HG03457 (cell line): ENCODE measurements around the gene ADRB2.

Experiments
- ATAC-seq: cut with Tn5 transposase; IDR thresholded peaks from one replicate; pipeline ENCODE4 v1.9.1; 2021; ENCODE audit warnings: moderate number of reproducible peaks; ENCODE audit not compliant: unreplicated experiment

Gene ADRB2

GRCh38 chr5:148830211-148830610 lies 3.8 kb downstream of the ADRB2 start:
- no peak for ATAC-seq

DNA sequence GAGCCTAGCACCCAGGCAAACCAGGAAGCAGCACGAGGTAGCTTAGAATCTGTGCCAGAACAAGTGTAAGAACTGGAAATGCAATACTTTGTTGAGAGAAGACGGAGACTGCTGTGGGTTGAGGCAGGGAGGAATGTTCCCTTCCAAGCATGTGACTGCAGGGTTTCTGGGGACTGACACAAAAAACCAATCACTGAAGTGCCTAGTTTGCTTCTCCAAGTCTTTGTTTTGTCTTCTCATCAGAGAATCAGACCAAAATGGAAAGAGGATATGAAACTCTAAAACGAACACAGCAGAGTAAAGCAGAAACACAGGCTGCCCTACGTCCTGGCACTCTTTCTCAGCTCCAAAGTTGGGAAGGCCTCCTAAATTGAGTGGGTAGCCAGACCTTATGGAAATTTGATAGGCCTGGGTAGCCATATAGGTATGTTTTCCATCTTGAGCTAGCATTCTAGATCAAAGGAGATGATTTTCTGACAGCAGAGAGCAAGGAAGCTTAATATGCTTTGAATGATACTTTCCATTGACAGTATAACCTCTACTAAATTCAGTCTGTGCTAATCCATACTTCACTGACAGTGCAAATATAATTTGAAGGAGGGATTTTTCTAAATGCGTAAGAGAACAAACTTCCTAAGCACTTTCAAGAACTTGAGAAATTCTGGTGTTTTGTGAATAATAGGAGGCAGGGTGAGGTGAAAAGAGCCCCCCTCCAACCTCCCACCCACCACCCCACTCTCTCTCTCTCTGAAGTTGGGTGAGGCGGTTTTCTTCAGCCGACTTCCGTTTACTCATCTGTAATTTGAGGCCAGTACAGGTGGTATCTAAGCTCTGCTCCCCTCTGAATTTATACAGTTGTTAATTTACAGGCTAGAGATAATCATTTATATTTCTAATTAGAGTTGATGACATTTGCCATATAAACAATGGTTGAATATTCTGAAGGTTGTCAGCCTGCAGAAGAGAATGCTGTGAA lies 5.5 kb downstream of the ADRB2 start:
- ATAC-seq, result peak; percentile 71

DNA sequence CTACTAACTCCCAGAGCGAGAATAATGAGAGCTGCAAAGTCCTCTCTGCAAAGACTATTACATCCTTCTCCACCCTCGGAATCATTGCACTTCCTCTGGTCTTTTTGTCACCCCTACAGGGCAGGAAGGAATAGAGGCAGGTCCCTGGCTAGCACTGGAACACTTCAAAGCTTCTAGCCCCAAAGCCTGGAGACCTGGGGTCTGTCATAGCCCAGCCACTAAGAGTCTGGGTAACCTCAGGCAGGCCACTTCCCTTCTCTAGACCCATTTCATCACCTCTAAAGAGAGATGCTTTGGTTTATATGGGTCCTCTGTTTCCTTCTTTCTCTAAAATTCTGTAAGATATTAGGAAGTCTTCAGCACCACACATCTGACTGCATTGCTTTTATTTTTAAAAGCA lies 6.7 kb downstream of the ADRB2 start:
- ATAC-seq, result no peak

DNA sequence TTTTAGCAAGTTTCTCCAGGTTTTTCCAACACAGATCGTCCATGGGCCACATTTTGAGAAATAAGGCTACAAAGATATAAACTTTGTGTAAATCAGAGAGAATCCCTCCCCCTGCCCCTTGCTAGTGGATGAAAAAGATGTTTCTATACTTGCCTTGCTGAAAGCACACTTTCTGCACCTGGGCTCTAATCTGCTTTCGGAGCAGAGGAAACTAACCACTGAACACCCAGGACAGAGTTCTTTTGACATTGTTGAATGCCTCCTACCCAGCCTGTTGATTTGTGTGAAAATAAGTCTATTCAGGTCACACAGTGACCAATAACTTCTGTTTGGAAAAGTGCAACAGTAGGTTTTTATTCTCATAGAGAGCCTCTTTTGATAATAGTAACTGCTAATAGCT lies 7.5 kb downstream of the ADRB2 start:
- ATAC-seq, result no peak

DNA sequence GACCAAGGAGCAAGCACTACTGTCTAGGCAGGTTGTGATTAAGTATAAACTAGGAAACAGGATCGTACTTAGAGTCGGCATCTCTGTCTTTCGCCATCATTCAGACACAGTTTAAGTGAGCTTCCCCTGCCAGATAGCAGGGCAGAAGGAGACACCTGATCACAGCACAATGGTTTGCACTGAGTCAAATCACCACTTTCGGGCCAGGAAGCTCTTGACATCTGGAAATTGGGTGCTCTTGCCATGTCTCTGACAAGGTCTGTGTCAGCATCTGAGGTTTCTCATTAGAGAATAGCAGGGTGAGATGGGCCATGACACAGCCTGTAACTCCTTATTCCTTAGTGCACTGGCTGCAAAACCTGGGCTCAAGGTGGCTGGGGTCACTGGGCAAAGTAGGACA lies 8.3 kb downstream of the ADRB2 start:
- no peak for ATAC-seq

GRCh38 chr5:148836272-148837250 lies 10.2 kb downstream of the ADRB2 start:
- no peak for ATAC-seq

GRCh38 chr5:148837383-148837782 lies 11.0 kb downstream of the ADRB2 start:
- ATAC-seq, result no peak

DNA sequence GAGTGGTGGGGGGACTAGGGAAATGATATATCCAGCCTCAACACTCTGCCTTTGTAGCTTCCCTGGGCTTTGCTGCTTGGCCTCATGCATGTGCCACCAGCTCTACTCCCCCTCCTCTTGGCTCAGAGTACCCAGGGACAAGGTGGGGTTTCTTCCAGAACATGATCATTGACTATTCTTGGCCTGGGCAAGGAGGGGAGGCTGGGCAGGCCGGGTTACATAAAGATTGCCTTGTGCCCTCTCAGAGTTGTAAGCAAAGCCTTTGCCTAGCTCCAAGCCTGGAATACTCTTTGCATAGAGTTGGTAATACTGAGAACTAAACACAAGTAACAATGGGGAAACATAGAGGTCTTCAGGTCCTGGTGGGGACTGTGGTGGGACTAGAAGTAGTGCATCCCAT lies 11.9 kb downstream of the ADRB2 start:
- no peak for ATAC-seq

DNA sequence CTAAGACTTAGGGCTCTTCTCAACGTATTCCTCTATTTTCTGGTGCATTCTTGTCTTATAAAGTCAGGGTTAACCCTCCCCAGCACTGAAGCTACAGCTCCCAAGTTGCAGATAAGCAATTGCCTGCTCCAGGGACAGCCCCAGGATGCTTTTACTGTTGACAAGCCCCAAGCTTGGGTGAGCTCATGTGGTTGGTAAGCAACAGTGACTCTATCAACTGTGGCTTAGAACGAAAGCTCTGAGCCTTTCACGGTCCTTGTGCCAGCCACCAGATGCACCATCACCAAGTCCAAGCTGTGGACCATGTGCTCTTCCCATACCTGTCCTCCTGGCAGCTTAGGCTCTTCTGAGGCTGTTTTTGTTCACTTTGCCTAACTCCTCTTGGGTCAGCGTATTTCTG lies 13.5 kb downstream of the ADRB2 start:
- ATAC-seq, result no peak

DNA sequence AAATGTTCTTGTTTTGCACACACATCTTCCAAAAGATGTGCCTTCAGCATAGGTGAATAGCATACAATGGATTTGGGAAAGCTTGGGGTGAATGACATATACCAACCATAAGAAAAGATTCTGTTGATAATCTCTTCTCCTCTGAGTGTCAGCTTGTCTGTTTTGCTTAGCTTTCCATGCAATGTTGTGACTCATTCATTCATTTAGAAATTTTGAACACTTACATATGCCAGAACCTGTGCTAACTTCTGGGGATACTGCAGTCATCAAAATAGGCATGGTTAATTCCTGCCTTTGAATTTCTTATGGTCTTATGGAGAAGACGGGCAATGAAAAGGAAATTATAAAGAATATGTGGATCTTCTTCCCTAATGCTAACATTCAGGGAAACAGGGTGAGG lies 14.1 kb downstream of the ADRB2 start:
- no peak for ATAC-seq

DNA sequence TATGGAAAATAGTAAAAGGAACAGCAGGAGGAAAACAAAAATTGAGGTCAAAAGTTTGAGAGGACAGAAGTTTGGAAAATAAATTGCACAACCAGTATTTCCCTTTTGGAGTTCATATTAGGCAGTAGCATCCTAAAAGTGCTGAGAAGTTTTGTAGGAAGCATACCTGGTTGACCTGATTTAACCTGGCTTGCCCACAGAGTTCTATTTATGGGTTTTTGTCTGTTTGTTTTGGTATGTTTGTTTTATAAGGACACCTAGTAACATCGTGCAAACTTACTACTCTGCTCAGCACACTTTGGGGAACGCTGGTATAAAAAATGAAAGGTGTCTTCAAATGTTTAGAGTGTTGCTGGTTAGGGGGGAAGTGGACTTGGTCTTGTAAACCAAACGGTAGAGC lies 15.1 kb downstream of the ADRB2 start:
- ATAC-seq, result no peak

DNA sequence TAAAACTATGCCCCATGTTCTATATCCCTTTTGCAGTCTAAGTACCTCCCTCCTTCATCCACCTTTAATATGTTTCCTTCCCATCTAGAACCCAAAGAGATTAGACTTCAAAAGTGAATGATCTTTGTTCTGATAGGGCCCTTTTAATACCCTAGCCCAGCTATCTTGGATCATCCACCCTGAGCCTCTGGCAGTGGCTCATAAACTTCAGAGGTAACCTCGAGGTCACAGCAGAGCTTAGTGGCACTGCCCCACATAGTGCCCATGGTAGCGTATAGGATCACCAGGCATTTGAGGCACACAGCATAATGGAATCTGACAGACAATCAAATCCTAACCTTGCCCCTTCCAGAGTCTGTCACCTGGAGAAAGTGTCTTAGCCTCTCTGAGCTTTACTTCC lies 15.8 kb downstream of the ADRB2 start:
- ATAC-seq, result no peak

DNA sequence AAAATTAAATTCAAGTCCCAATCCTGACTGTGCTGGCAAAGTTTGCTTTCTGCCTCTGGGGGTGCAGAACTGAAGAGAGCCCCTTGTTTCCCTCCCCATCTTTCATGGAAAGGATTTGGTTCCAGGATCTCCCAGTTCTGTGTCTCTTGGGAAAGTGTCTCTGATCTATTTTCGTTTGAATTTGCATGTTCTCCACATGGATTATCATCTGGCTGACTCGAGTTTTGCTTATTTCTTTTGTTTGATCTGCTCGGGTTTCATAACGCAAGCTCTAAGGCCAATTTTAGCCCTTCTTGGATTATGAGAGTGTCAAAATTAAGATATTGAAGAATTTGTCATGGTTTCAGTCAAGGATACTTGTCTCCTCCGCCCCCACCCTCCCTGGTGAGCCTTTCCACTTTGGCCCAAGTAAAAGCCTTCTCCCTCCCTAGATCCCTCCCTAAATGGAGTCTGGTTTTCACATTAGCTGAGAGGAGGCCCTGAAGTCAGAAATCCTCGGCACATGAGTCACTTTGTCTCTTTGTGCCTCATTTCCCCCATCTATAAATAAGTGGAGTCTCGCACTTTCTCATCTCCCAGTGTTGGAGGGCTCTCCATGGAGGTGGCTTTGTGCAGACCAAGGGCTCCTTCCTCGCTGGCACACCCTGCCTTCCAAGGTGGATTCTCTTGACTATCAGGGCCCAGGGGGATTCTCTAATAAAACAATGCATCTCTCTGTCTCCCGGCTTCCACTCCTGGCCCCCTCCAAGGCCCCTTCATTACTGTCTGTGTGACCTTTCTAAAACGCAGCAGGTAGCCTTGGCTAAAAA lies 17.3 kb downstream of the ADRB2 start:
- no peak for ATAC-seq

GRCh38 chr5:148844433-148845280 lies 18.2 kb downstream of the ADRB2 start:
- ATAC-seq, result no peak

- no peak for ATAC-seq
Measured at GRCh38 chr5:148846930-148847329, 20.5 kb downstream of the ADRB2 start.

- no peak for ATAC-seq
Measured at GRCh38 chr5:148847456-148847855, 21.0 kb downstream of the ADRB2 start.

DNA sequence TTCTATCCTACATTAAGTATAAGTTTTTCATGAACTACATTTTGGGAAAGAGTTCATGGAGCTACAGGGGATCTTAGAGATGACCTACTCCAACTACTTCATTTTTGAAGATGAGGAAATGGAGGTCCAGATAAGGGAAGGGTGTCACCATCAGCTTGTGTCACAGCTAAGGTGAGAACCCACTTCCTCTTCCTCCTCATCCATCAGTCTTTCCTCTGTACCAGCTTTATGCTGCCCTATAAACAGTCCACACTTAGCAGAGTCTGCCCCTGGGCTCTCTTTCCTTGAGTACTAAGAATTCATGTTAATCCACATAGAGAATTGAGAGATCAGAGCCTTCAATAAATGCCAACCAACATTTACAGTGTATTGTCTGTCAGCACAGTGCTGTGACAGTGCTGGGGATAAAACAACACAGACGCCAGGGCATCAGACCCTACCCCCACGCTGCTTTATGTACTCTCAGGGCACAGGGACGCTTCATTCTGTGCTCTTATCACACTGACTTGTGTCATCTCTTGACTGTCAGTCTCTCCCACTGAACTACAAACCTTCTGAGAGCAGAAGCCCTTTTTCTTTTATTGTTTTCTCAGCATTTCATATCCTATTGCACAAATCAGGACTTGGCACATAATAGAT lies 22.1 kb downstream of the ADRB2 start:
- ATAC-seq, result no peak

DNA sequence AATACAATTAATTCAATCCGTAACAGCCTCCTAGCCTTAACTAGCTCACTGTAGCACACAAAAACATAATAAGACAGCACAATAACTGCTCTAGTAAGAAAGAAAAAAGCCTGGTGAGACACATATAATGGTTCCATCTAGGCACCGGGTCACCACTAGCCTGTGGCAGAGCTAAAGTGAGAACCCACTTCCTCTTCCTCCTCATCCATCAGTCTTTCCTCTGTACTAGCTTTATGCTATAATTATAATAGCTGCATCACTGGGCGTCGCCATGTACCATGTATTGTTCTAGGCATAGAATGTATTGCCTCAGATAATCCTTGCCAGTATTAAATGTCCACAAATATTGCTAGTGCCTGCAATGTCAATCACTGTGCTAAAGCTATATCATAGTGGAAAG lies 23.1 kb downstream of the ADRB2 start:
- ATAC-seq, result no peak

DNA sequence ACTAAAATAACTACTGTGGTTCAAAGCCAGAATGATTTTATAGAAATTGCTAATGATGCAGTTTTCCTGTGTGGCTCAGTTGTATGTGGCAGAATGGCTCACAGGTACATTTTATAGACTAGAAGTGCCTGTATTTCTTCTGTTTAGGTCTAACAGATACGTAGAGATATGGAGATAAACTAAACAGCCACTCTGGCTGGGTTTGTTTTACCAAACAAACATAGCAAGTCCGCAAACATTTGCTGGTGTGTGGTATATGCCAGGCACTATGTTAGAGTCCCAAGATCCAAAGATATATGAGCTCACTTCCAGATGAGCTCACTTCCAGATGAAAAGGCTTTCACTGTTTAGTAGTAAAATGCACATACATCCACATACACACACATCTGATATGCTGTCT lies 24.4 kb downstream of the ADRB2 start:
- no peak for ATAC-seq
